MM.1S (cell line): ENCODE measurements around the gene C9.

Experiments
- DNase-seq: peaks from one replicate; pipeline ENCODE4 v3.0.0-alpha.2; 2015
- H2AFZ ChIP-seq: fragments of 300-600 bp; sonication (generic); 2 replicates; pipeline ENCODE4 v1.6.0; 2016; ENCODE audit warnings: antibody characterized with exemption, low read length
- H3F3A ChIP-seq: fragments of 300-600 bp; sonication (generic); 2 replicates; pipeline ENCODE4 v1.6.1; 2016; ENCODE audit warnings: mild to moderate bottlenecking, antibody characterized with exemption, low read length, moderate library complexity, mixed read lengths; ENCODE audit not compliant: insufficient read depth
- H3K27ac ChIP-seq: fragments of 300-600 bp; sonication (generic); 2 replicates; pipeline ENCODE4 v1.5.1; 2016; ENCODE audit warnings: mild to moderate bottlenecking, low read length
- H3K27me3 ChIP-seq: fragments of 300-600 bp; sonication (generic); replicated peaks from 2 replicates; pipeline ENCODE4 v1.6.0; 2016; ENCODE audit warnings: low read length; ENCODE audit not compliant: insufficient read depth
- H3K36me3 ChIP-seq: fragments of 300-600 bp; sonication (generic); replicated peaks from 2 replicates; pipeline ENCODE4 v1.6.1; 2016; ENCODE audit warnings: mild to moderate bottlenecking, low read length, mixed read lengths; ENCODE audit not compliant: insufficient read depth
- H3K4me1 ChIP-seq: fragments of 300-600 bp; sonication (generic); 2 replicates; pipeline ENCODE4 v1.6.1; 2016; ENCODE audit warnings: low read length, mixed read lengths
- H3K4me2 ChIP-seq: fragments of 300-600 bp; sonication (generic); 2 replicates; pipeline ENCODE4 v1.6.0; 2016; ENCODE audit warnings: low read depth, low read length
- H3K4me3 ChIP-seq: fragments of 300-600 bp; sonication (generic); 2 replicates; pipeline ENCODE4 v1.5.1; 2016; ENCODE audit warnings: low read length, mixed read lengths
- H3K79me2 ChIP-seq: fragments of 300-600 bp; sonication (generic); 2 replicates; pipeline ENCODE4 v1.6.1; 2016; ENCODE audit warnings: mixed run types, low read length, mixed read lengths
- H3K9ac ChIP-seq: fragments of 300-600 bp; sonication (generic); 2 replicates; pipeline ENCODE4 v1.6.1; 2016; ENCODE audit warnings: low read length, mixed read lengths
- H3K9me2 ChIP-seq: fragments of 300-600 bp; sonication (generic); replicated peaks from 2 replicates; pipeline ENCODE4 v1.6.1; 2016; ENCODE audit warnings: mild to moderate bottlenecking, low read length, mixed read lengths; ENCODE audit not compliant: insufficient read depth
- H3K9me3 ChIP-seq: fragments of 300-600 bp; sonication (generic); replicated peaks from 2 replicates; pipeline ENCODE4 v1.6.1; 2016; ENCODE audit warnings: mild to moderate bottlenecking, low read length, mixed read lengths; ENCODE audit not compliant: insufficient read depth
- H4K20me1 ChIP-seq: fragments of 300-600 bp; sonication (generic); 2 replicates; pipeline ENCODE4 v1.6.1; 2016; ENCODE audit warnings: mild to moderate bottlenecking, low read length, moderate library complexity, mixed read lengths; ENCODE audit not compliant: insufficient read depth
- EZH2 ChIP-seq: fragments of 300-600 bp; sonication (generic); optimal IDR thresholded peaks from 2 replicates; pipeline ENCODE3; 2017; ENCODE audit warnings: low read depth, mild to moderate bottlenecking, antibody characterized with exemption, low read length, mixed read lengths
- EZH2phosphoT487 ChIP-seq: fragments of 300-600 bp; sonication (generic); IDR thresholded peaks from 2 replicates; pipeline ENCODE4 v1.6.1; 2018; ENCODE audit warnings: antibody characterized with exemption, low read length
- TF ChIP-seq, protein P1 (sequence below): fragments of 300-600 bp; sonication (generic); IDR thresholded peaks from 2 replicates; pipeline ENCODE4 v1.5.1; 2016; ENCODE audit warnings: antibody characterized with exemption, low read length, mixed read lengths

The C9 gene

DNA sequence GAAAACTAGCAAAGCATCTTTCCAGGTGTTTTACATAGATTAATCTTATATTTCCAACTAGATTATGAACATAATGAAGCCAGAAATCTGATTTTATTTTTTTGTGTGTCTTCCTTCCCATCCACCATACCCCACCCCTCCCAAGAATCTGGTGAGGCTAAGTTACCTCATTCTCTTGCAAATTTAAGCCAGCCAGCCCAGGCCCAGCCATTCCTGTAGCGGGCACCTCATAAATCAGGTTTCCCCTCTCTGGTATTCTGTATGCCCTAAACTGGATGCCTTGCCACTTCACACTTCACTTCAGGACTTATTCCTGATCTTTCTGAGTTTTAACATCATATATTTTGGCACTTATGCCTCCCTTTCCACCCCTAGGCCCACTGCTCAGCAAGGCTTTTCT, 21.8 kb downstream of the C9 start:
- H4K20me1 ChIP-seq = no peaks in the 10 kb centered on the region
- H3K27me3 ChIP-seq = no peaks in the 10 kb centered on the region
- H3K79me2 ChIP-seq = no peaks in the 10 kb centered on the region
- H3K4me1 ChIP-seq = no peaks in the 10 kb centered on the region
- H3K36me3 ChIP-seq = no peaks in the 10 kb centered on the region
- H3K4me2 ChIP-seq = no peak overlapping the region
- no peaks in the 10 kb centered on the region for H3K9me3 ChIP-seq
- no peak for DNase-seq
- H3K9ac ChIP-seq = no peak overlapping the region
- no peaks in the 10 kb centered on the region for H3K9me2 ChIP-seq
- no peak overlapping the region for H3K27ac ChIP-seq
- TF ChIP-seq EZH2phosphoT487 (no peak), EZH2 (no peak)
- TF ChIP-seq, protein P1, sequence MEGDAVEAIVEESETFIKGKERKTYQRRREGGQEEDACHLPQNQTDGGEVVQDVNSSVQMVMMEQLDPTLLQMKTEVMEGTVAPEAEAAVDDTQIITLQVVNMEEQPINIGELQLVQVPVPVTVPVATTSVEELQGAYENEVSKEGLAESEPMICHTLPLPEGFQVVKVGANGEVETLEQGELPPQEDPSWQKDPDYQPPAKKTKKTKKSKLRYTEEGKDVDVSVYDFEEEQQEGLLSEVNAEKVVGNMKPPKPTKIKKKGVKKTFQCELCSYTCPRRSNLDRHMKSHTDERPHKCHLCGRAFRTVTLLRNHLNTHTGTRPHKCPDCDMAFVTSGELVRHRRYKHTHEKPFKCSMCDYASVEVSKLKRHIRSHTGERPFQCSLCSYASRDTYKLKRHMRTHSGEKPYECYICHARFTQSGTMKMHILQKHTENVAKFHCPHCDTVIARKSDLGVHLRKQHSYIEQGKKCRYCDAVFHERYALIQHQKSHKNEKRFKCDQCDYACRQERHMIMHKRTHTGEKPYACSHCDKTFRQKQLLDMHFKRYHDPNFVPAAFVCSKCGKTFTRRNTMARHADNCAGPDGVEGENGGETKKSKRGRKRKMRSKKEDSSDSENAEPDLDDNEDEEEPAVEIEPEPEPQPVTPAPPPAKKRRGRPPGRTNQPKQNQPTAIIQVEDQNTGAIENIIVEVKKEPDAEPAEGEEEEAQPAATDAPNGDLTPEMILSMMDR = no peak
- no peaks in the 10 kb centered on the region for H3F3A ChIP-seq
- H2AFZ ChIP-seq = no peak overlapping the region
- no peak overlapping the region for H3K4me3 ChIP-seq

DNA sequence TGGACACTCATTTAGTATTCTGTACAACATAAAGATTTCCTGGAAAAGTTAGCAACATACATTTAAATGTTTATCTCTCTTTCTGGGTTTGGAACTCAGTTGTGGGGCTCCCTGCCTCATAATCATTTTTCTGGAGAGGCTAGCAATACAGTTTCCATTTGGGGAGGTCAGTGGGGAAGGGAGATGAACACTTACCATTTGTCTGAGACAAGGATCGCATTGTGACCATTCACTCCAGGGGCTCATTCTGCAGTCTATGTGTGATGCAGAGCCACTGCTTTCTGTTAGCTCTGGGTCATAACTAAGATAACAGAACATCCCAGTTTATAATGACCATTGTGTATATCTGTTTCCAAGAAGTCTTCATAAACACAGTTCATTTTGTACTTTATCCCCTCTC, 22.4 kb downstream of the C9 start:
- Histone ChIP-seq H3K4me2 (no peak overlapping the region), H3K27ac (no peak overlapping the region), H3K9me3 (no peaks in the 10 kb centered on the region), H3K9ac (no peak overlapping the region), H4K20me1 (no peaks in the 10 kb centered on the region), H3K27me3 (no peaks in the 10 kb centered on the region), H3K4me3 (no peak overlapping the region), H3K79me2 (no peaks in the 10 kb centered on the region), H3F3A (no peaks in the 10 kb centered on the region), H3K36me3 (no peaks in the 10 kb centered on the region), H2AFZ (no peak overlapping the region), H3K4me1 (no peaks in the 10 kb centered on the region), H3K9me2 (no peaks in the 10 kb centered on the region)
- no peak for TF ChIP-seq EZH2phosphoT487
- no peak for TF ChIP-seq EZH2
- TF ChIP-seq, protein P1 = no peak
- DNase-seq = no peak

DNA sequence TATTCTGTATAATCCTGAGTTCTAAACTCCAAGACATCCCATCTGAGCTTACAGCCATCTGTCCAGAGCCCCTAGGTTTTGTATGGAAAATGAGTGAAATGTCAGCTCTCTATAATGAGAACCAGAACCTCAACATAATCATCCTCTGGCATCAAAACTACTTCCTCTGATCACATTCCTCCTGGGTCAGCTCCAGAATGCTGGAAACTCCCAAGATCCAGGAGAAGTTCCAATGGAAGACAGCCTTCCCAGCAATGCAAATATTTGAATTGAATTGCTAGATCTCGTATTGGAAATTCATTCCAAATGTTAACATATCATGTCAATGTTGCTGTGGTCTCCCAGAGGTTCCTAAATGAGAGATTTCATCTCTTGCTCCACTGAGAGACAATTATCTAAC, 23.8 kb downstream of the C9 start:
- DNase-seq = no peak
- Histone ChIP-seq H3K9me2 (no peaks in the 10 kb centered on the region), H4K20me1 (no peaks in the 10 kb centered on the region), H3F3A (no peaks in the 10 kb centered on the region), H3K9me3 (no peaks in the 10 kb centered on the region), H3K27me3 (no peaks in the 10 kb centered on the region), H3K4me2 (no peak overlapping the region), H3K27ac (no peak overlapping the region), H2AFZ (no peak overlapping the region), H3K4me1 (no peaks in the 10 kb centered on the region), H3K36me3 (no peaks in the 10 kb centered on the region), H3K9ac (no peak overlapping the region), H3K4me3 (no peak overlapping the region), H3K79me2 (no peaks in the 10 kb centered on the region)
- TF ChIP-seq, protein P1 = no peak
- TF ChIP-seq EZH2phosphoT487 (no peak), EZH2 (no peak)
